Regular cardiac myocyte (primary cell): Measurements from ENCODE around the gene CDYL. TPM values are rescaled to one million over a fixed set of nuclear protein-coding genes. Genes with fewer than 3 reads are reported as not detected.

Experiments used
- total RNA-seq: library from RNA; depleted of rRNA; stranded (reverse); fragments of >200 nt; gene quantifications from 2 replicates; pipeline ENCODE4 v1.2.3, GENCODE V29; 2014

The CDYL gene
- 22.4 and 48.8 TPM in 2 replicates for total RNA-seq

GRCh38 chr6:4776131-4776492 is at the start of gene CDYL:
Gene CDYL (plus strand): TSS chr6:4776404. CDS start chr6:4776784, 380 bp downstream.

GRCh38 chr6:5003604-5004372 is 227.6 kb downstream of the CDYL start, which contains the start of gene RPP40:
Gene RPP40 (minus strand): TSS chr6:5004037. CDS start chr6:5004002, 35 bp downstream.

Other genes with a start within 250 kb of the CDYL start
- gene RPP40, start 227.6 kb downstream of the CDYL start, total RNA-seq, result 11.3 and 14.0 TPM in 2 replicates